Mononuclear cell (primary cell): ENCODE results near the gene HIBCH. TPM values are rescaled to one million over a fixed set of nuclear protein-coding genes. Genes with fewer than 3 reads are reported as not detected.
"Not testable (repeated sequence)": the region's sequence is repeated elsewhere in the genome, so short reads cannot be mapped to it uniquely, and the experiment has no call there.

Experiments
- H3K27me3 ChIP-seq: 2 replicates; pipeline ENCODE4 v1.6.0; 2011; ENCODE audit warnings: low read length, control low read depth; ENCODE audit not compliant: insufficient read depth
- H3K4me1 ChIP-seq: 2 replicates; pipeline ENCODE4 v1.5.1; 2011; ENCODE audit warnings: mild to moderate bottlenecking, low read length, control low read depth; ENCODE audit not compliant: insufficient read depth
- H3K4me3 ChIP-seq: 2 replicates; pipeline ENCODE4 v1.5.1; 2011; ENCODE audit warnings: mild to moderate bottlenecking, low read length, moderate library complexity
- H3K9me3 ChIP-seq: 2 replicates; pipeline ENCODE4 v1.5.1; 2011; ENCODE audit warnings: low read depth, mild to moderate bottlenecking, control low read depth, low read length
- total RNA-seq: library from RNA; depleted of rRNA; stranded (reverse); fragments of >200 nt; gene quantifications from one replicate; pipeline ENCODE4 v1.2.3, GENCODE V29; 2012

HIBCH gene
- total RNA-seq, 1 donor: 2.0 TPM

DNA sequence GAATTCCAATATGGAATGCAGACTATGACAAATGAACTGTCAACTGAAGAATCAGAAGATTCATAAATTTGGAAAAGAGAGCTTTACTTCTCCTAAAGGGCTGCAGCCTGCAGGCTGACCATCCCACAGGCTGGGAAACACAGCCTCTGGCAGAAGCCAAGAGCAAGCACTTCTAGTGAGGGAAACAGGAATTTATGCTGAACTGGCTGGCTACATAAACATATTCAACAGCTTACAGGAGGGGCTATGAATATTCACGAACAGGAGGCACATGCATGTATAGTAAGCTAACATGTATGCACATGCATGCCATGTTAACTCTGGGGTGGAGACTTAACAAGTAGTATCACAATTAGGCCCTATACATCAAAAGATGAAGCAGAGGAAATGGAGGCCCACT, 17.6 kb downstream of the HIBCH start:
- Histone ChIP-seq H3K9me3 (no peaks in the 10 kb centered on the region), H3K4me1 (no peaks in the 10 kb centered on the region), H3K27me3 (no peaks in the 10 kb centered on the region), H3K4me3 (no peak overlapping the region)

- no peak overlapping the region for H3K4me3 ChIP-seq
- H3K27me3 ChIP-seq: no peaks in the 10 kb centered on the region
- H3K4me1 ChIP-seq: no peaks in the 10 kb centered on the region
- H3K9me3 ChIP-seq: no peaks in the 10 kb centered on the region
These were observed 18.6 kb downstream of the HIBCH start for GRCh38 chr2:190301032-190301431.

DNA sequence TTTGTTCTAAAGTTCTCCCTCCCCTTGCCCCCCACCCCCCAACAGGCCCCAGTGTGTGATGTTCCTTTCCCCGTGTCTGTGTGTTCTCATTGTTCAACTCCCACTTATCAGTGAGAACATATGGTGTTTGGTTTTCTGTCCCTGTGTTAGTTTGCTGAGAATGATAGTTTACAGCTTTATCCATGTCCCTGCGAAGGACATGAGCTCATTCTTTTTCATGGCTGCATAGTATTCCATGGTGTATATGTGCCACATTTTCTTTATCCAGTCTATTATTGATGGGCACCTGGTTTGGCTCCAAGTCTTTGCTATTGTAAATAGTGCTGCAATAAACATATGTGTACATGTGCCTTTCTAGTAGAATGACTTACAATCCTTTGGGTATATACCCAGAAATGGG, 21.7 kb downstream of the HIBCH start:
- H3K4me3 ChIP-seq, H3K4me1 ChIP-seq, H3K27me3 ChIP-seq, H3K9me3 ChIP-seq: not testable (repeated sequence)

GRCh38 chr2:190283783-190284182, 35.8 kb downstream of the HIBCH start:
- Histone ChIP-seq H3K9me3 (no peaks in the 10 kb centered on the region), H3K4me3 (no peak overlapping the region), H3K27me3 (no peaks in the 10 kb centered on the region), H3K4me1 (no peaks in the 10 kb centered on the region)

DNA sequence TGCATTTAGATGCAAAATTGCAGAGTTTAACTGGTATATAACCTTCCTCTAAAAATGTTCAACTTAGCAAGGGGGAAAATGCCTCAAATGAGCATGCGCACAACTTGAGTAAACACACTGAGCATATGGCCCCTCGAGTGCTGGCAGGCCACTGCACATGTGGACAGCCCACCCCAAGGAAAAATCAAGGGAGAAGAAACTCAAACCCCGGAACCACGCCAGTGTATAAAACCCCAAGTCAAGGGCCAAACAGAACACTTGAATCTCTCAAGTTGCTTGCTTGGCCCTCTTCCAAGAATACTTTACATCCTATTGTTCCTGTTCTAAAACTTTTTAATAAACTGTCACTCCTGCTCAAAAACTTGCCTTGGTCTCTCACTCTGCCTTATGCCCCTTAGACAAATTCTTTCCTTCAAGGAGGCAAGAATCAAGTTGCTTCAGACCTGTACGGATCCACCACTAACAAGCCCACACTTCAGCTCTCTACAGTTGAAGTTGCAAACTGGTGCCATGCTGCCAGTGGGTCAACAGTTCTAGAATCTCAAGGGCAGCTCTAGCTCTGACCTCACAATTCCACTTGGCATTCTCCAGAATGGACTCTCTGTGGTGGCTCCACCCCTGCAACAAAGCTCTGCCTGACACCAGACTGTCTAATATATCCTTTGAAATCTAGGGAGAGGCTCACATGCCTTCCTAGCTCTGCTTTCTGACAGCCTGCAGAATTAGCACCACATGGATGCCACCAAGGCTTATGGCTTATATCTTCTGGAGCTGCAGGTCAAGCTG, 38.9 kb downstream of the HIBCH start:
- Histone ChIP-seq H3K4me3 (no peak overlapping the region), H3K4me1 (no peaks in the 10 kb centered on the region), H3K27me3 (no peaks in the 10 kb centered on the region), H3K9me3 (no peaks in the 10 kb centered on the region)

GRCh38 chr2:190279256-190280134, 40.1 kb downstream of the HIBCH start:
- not testable (repeated sequence) for H3K9me3 ChIP-seq, H3K4me3 ChIP-seq, H3K27me3 ChIP-seq, H3K4me1 ChIP-seq

GRCh38 chr2:190277234-190278112, 42.2 kb downstream of the HIBCH start:
- H3K4me3 ChIP-seq: no peak overlapping the region
- no peaks in the 10 kb centered on the region for H3K4me1 ChIP-seq
- H3K27me3 ChIP-seq: no peaks in the 10 kb centered on the region
- H3K9me3 ChIP-seq: no peaks in the 10 kb centered on the region

- Histone ChIP-seq H3K9me3 (no peaks in the 10 kb centered on the region), H3K4me1 (no peaks in the 10 kb centered on the region), H3K27me3 (no peaks in the 10 kb centered on the region)
These were observed 47.2 kb downstream of the HIBCH start for GRCh38 chr2:190272457-190272842.

DNA sequence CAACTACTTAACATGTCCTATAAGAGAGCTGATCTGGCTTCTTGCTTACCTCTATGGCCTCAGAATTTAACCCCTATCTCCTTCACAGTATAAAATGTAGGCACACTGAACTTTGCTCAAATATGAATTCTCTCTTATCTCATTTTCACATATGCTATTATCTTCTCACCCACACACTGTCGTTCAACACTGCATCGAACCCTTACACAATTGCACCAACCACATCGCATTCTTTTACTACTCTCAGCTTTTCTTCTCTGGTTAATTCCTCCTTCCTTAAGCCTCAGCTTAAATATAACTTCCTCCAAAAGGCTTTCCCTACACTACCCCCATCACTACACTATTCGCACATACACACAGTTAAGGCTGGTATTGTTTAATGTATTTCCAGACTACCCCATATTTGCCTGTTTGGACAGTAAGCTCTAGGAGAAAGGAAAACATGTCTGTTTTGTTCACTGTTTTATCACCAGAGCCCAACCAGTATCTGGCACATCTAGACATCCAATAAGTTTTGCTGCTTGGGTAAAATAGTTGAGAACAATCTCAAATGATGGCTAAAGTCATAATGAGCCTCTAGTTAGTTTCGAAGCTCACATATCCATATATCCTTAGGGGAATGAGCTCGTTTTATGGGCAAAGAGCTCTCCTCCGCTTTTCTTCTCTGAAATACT, 47.7 kb downstream of the HIBCH start:
- no peak overlapping the region for H3K4me3 ChIP-seq
- H3K4me1 ChIP-seq: no peaks in the 10 kb centered on the region
- no peaks in the 10 kb centered on the region for H3K9me3 ChIP-seq
- H3K27me3 ChIP-seq: no peaks in the 10 kb centered on the region

More at GRCh38 chr2:190272457-190272842, 47.2 kb downstream of the HIBCH start:
- H3K4me3 ChIP-seq: no peak overlapping the region

DNA sequence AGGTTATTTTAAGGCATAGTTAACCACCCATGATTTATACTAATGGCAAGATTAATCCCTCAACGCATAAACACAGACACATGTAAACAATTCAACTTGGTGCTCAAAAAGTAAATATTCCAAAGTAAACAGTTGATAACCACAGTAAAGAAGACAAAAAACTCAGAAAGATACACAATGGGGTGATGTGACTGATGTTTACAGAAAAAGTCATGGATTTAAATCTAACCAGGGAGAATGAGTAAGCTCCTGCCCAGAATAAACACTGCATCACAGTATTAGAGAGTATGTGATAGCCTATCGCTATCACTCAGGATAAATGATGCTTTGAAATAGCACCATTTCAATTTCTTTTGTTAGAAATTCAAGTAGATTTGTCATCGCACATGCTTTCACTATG, 49.3 kb downstream of the HIBCH start:
- Histone ChIP-seq H3K9me3 (no peaks in the 10 kb centered on the region), H3K4me3 (no peak overlapping the region), H3K4me1 (no peaks in the 10 kb centered on the region), H3K27me3 (no peaks in the 10 kb centered on the region)

DNA sequence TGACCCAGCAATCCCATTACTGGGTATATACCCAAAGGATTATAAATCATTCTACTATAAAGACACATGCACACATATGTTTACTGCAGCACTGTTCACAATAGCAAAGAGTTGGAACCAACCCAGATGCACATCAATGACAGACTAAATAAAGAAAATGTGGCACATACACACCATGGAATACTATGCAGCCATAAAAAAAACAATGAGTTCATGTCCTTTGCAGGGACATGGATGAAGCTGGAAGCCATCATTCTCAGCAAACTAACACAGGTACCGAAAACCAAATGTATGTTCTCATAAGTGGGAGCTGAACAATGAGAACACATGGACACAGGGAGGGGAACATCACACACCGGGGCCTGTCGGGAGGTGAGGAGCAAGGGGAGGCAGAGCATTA, 49.9 kb downstream of the HIBCH start:
- not testable (repeated sequence) for H3K4me1 ChIP-seq, H3K9me3 ChIP-seq, H3K4me3 ChIP-seq, H3K27me3 ChIP-seq

- Histone ChIP-seq H3K9me3 (no peaks in the 10 kb centered on the region), H3K27me3 (no peaks in the 10 kb centered on the region), H3K4me1 (no peaks in the 10 kb centered on the region), H3K4me3 (no peak overlapping the region)
These were observed 52.3 kb downstream of the HIBCH start for GRCh38 chr2:190267302-190267701.

- no peak overlapping the region for H3K4me3 ChIP-seq
- no peaks in the 10 kb centered on the region for H3K27me3 ChIP-seq
- H3K9me3 ChIP-seq: no peaks in the 10 kb centered on the region
- no peaks in the 10 kb centered on the region for H3K4me1 ChIP-seq
These were observed 53.3 kb downstream of the HIBCH start for GRCh38 chr2:190266314-190266713.

DNA sequence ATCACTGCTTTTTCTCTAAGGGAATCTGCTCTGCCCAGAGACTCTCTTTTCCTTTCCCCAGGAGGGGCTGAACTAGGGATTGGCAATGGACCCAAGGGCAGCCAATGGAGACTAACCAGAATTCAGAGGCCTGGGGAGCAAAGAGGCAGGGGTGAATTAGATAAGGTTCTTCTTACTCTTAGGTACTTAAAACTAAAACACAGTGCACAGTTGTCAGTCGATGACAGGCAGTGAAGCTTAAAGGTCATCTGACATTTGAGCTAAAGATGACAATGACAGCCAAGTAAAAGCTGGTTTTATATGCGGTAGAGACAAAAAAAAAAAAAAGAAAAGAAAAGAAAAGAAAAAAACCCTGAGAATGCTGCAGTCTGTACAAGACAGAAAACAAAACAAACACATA, 57.8 kb downstream of the HIBCH start:
- Histone ChIP-seq H3K9me3 (no peaks in the 10 kb centered on the region), H3K4me3 (no peak overlapping the region), H3K4me1 (no peaks in the 10 kb centered on the region), H3K27me3 (no peaks in the 10 kb centered on the region)
